DMS153 treated with DMSO at 0.1 percent for 48 hours (cell line): Measurements from ENCODE around the gene PAPPA.
A peak's percentile ranks its signal among the peaks of the same experiment; 100 is the strongest.

Experiments used
- DNase-seq: peaks from one replicate; lab custom pipeline; 2025; ENCODE audit not compliant: unreplicated experiment; lab: John Stamatoyannopoulos, UW

The PAPPA gene

GRCh38 chr9:116153765-116154333 lies at the start of gene PAPPA:
Gene PAPPA, plus strand, starts transcription at chr9:116153791. Its CDS starts 382 bp downstream, at chr9:116154173.
- no peak for DNase-seq

GRCh38 chr9:116103976-116104820 lies 49.4 kb upstream of the PAPPA start:
- no peak for DNase-seq

GRCh38 chr9:116112236-116112635 lies 41.4 kb upstream of the PAPPA start:
- DNase-seq, result no peak

GRCh38 chr9:116115761-116116353 lies 37.7 kb upstream of the PAPPA start:
- DNase-seq, result no peak

GRCh38 chr9:116116393-116116792 lies 37.2 kb upstream of the PAPPA start:
- DNase-seq, result no peak

GRCh38 chr9:116123171-116123570 lies 30.4 kb upstream of the PAPPA start:
- no peak for DNase-seq

GRCh38 chr9:116124472-116125040 lies 29.0 kb upstream of the PAPPA start:
- DNase-seq, result no peak

GRCh38 chr9:116133163-116133562 lies 20.4 kb upstream of the PAPPA start:
- no peak for DNase-seq

GRCh38 chr9:116134975-116135374 lies 18.6 kb upstream of the PAPPA start:
- no peak for DNase-seq

- no peak for DNase-seq
Measured at GRCh38 chr9:116137010-116137409, 16.6 kb upstream of the PAPPA start.

- no peak for DNase-seq
Measured at GRCh38 chr9:116137581-116137980, 16.0 kb upstream of the PAPPA start.

GRCh38 chr9:116141864-116142561 lies 11.6 kb upstream of the PAPPA start:
- no peak for DNase-seq

- no peak for DNase-seq
Measured at GRCh38 chr9:116142706-116143492, 10.7 kb upstream of the PAPPA start.

GRCh38 chr9:116144038-116144437 lies 9.6 kb upstream of the PAPPA start:
- DNase-seq, result no peak

- no peak for DNase-seq
Measured at GRCh38 chr9:116144555-116144954, 9.0 kb upstream of the PAPPA start.

- no peak for DNase-seq
Measured at GRCh38 chr9:116145036-116145435, 8.6 kb upstream of the PAPPA start.

- DNase-seq, result no peak
Measured at GRCh38 chr9:116147821-116148220, 5.8 kb upstream of the PAPPA start.

GRCh38 chr9:116149844-116150243 lies 3.7 kb upstream of the PAPPA start:
- peak; percentile 8 for DNase-seq

- DNase-seq, result no peak
Measured at GRCh38 chr9:116151199-116151598, 2.4 kb upstream of the PAPPA start.

GRCh38 chr9:116151966-116152381 lies 1.6 kb upstream of the PAPPA start:
- no peak for DNase-seq
